Mucosa of descending colon (tissue), 3 donors: Measurements from ENCODE around the gene RABGGTA. TPM values are rescaled to one million over a fixed set of nuclear protein-coding genes. Genes with fewer than 3 reads are reported as not detected.

Experiments used
- ATAC-seq: fragments of 200-7000 bp; cut with Tn5 transposase; one replicate; pipeline ENCODE4 v1.9.1; 2020; ENCODE audit warnings: mild to moderate bottlenecking, moderate library complexity
- DNase-seq, 3 donors: peaks; one replicate each; pipeline ENCODE4 v3.0.0-alpha.2; 2020
- H3K36me3 ChIP-seq: fragments of 200-600 bp; one replicate; pipeline ENCODE4 v1.8.0; 2021; ENCODE audit warnings: low read depth, mild to moderate bottlenecking
- H3K4me1 ChIP-seq: fragments of 200-600 bp; one replicate; pipeline ENCODE4 v1.8.0; 2021; ENCODE audit warnings: low read depth, mild to moderate bottlenecking
- H3K4me3 ChIP-seq: fragments of 200-600 bp; one replicate; pipeline ENCODE4 v1.8.0; 2021; ENCODE audit warnings: mild to moderate bottlenecking
- H3K9me3 ChIP-seq: fragments of 200-600 bp; one replicate; pipeline ENCODE4 v1.8.0; 2021; ENCODE audit warnings: mild to moderate bottlenecking
- intact Hi-C, 2 donors: fragments of 100-400 bp; cut with DNase I in 1 of 2; cut with micrococcal nuclease in 1 of 2; formaldehyde crosslinking; loops; one replicate each; pipeline versions ENCODE4 v1.11.0 to v1.11.1; 2022; cut with DNase I, micrococcal nuclease
- total RNA-seq, 3 donors: library from RNA; stranded (reverse); fragmentation: NEBNext Ultra II Directional in 2 of 3; extraction: Animal tissue kit (Norgen Biotek cat#: 25700) in 2 of 3; gene quantifications; one replicate each; pipeline versions ENCODE4 v1.2.1 to v1.2.4, GENCODE V29; 2021 to 2023
- TF ChIP-seq, protein P1 (sequence below): fragments of 200-600 bp; IDR thresholded peaks from one replicate; pipeline ENCODE4 v1.8.0; 2022; ENCODE audit warnings: antibody characterized with exemption, mild to moderate bottlenecking
- donor health status: DM: no; HTN: no; CAD: no; lungs with moderate emphysema.
- donor health status: DM: no; HTN: no; CAD: no.
- donor health status: DM: no; HTN: yes; CAD: no.

RABGGTA gene
- total RNA-seq, 3 donors from 2014 or later = 31.6 to 52.9 (median 41.3) TPM

DNA sequence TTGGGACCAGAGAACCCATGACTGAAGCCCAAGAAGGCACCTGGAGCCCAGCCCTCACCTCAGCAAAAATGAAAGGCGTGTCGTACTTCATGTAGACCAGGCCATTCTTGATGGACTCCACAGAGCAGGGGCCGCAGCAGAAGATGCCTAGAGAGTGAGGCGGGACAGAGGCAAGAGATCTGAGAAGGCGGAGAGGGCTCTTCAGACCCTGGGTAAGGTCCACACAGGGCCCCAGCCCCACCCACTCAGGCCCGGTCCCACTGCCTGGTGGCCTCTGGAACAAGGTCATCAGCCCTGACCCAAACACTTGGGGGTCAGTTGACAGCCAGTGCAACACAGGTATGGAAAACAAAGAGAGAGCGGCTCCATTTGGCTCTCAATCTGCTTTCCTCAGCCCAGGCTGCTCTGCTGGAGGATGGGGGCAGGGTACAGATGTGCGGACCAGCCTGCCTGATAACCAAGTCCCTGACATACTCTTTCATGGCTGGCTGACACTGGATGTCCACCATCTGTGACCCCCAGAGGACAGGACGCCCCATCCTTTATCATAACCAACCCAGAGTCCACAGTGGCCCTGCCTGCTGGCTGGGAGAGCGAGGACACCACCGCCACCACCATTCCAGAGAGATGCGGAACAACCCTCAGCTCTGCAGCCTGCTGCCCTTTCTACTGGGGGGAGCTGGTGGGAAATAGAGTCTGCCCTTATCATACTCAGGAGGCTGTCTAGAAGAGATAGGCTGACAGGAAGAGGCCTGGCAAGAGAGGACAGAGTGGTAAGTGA, 15.3 kb downstream of the RABGGTA start:
- no peaks in the 10 kb centered on the region for H3K4me1 ChIP-seq
- TF ChIP-seq, protein P1, sequence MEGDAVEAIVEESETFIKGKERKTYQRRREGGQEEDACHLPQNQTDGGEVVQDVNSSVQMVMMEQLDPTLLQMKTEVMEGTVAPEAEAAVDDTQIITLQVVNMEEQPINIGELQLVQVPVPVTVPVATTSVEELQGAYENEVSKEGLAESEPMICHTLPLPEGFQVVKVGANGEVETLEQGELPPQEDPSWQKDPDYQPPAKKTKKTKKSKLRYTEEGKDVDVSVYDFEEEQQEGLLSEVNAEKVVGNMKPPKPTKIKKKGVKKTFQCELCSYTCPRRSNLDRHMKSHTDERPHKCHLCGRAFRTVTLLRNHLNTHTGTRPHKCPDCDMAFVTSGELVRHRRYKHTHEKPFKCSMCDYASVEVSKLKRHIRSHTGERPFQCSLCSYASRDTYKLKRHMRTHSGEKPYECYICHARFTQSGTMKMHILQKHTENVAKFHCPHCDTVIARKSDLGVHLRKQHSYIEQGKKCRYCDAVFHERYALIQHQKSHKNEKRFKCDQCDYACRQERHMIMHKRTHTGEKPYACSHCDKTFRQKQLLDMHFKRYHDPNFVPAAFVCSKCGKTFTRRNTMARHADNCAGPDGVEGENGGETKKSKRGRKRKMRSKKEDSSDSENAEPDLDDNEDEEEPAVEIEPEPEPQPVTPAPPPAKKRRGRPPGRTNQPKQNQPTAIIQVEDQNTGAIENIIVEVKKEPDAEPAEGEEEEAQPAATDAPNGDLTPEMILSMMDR = no peak
- ATAC-seq = no peak
- no peaks in the 10 kb centered on the region for H3K36me3 ChIP-seq
- peak in 1 of 3 donors; percentile 15 for DNase-seq
- intact Hi-C loops = no loop called here
- H3K9me3 ChIP-seq = no peaks in the 10 kb centered on the region
- no peak overlapping the region for H3K4me3 ChIP-seq

DNA sequence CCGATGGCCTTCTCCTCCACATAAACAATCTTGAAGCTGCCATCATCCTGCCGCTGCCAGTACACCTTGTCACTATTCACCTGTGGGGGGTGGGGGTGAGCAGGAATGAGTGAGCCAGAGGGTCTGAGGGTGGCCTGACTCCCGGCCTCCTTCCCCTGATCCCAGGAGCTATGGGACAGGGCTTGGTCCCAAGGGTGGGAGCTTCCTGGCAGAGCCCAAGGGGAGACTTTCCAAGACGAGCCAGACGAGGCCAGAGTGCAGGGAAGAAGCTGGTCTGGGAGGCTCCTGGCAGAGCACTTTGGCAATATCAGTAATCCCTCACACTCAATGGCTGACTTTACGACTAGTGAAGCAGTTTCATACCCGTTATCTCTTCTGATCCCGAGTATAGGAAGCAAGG, 16.0 kb downstream of the RABGGTA start:
- Histone ChIP-seq H3K4me1 (no peaks in the 10 kb centered on the region), H3K9me3 (no peaks in the 10 kb centered on the region), H3K36me3 (no peaks in the 10 kb centered on the region), H3K4me3 (no peak overlapping the region)
- no peak for ATAC-seq
- peak in 1 of 3 donors; percentile 17 for DNase-seq
- TF ChIP-seq, protein P1 = no peak
- intact Hi-C loops = no loop called here

DNA sequence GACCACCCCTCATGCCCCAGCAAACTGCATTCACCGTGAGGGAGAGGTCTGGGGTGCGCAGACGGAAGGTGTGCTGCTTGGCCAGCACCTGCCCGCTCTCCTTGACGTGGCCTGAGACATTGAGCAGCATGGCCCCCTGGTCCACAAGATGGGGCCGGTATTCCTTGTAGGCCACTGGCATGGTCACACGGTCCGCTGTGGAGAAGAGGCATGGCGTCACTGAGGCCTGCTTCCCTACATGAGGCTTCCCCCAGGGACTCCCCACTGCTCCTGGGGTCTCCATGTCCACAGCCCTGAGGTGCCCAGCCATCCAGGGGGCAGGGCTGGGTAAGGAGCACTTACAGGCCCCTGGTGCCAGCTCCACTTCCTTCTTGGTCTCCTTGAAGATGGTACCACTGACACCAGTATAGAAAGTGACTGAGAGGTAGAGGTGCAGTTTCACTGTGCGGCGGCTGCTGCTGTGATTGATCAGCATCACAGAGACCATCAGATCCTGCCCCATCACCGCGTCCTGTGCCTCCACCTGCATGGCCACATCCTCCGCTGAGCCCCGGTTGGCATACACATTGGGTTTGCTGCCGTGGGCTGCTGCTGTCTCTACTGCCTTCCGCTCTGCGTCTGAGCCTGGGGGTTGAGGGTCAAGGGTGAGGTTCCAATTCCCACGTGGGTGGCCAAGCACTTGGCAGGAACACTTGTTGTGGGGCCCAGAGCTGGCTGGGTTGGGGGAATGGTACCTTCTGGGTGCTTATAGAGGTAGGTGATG, 16.6 kb downstream of the RABGGTA start:
- ATAC-seq = no peak
- peak in 2 of 3 donors; percentile 11 to 30 for DNase-seq
- TF ChIP-seq, protein P1 = no peak
- no peaks in the 10 kb centered on the region for H3K9me3 ChIP-seq
- no peak overlapping the region for H3K4me3 ChIP-seq
- no peaks in the 10 kb centered on the region for H3K4me1 ChIP-seq
- intact Hi-C loops = no loop called here
- no peaks in the 10 kb centered on the region for H3K36me3 ChIP-seq

DNA sequence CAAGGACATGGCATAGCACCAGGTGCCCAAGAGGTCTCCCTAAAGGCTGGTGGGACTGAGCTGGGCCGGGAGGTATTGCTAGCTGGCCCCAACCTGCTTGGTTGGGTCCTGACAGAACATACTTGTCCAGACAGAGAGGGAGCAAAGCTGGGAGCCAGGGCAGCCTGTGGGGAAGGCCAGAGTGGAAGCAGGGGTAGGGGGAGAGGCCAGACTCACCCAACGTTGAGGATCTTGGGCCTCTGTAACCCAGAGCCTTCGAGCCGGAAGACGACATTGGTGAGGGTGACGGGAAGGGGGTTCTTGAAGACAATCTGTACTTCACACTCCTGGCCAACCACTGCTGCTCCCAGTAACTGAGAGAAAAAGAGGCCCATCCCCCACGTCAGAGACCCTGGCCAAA, 17.5 kb downstream of the RABGGTA start:
- Histone ChIP-seq H3K4me3 (no peak overlapping the region), H3K9me3 (no peaks in the 10 kb centered on the region), H3K4me1 (no peaks in the 10 kb centered on the region), H3K36me3 (no peaks in the 10 kb centered on the region)
- peak in 1 of 3 donors; percentile 10 for DNase-seq
- intact Hi-C loops = no loop called here
- TF ChIP-seq, protein P1 = no peak
- ATAC-seq = no peak

DNA sequence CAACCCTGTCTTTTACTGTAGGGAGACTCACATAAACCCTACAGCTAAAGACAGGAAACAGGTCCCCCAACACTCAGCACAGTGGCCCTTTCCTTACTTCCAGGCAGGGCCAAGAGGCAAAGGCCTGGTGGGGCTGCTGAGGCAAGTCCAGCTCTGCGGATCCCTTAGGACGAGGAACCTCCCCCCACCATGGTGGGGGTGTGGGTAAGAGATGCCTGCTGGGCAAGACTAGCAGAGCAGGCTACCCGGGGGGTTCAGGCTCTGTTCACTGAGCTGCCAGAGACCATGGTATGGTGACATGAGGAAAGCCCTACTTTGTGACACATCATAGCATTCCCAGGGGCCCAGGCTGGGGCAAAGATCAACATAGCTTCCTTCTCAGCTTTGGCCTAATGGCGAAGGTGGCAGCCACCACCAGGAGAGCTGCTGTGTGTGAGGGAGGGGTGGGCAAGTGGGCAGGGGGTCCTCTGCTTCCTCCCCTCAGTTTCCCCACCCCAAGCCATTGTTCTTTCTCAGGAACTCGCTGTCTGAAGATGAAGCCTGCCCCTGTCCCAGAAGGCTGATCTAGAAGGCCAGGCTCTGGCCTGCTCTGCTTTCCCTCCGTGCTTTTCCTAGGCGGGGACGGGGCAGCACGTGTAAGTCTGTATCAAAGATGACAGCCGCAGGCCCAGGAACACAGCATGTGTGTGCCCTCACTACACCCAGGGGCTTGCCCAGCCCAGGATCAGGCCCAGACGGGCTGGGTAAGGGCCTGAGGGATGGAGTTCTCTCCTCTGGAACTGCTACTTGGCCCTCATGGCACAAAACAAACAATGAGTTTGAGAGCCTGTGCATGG, 18.9 kb downstream of the RABGGTA start:
- peak in 1 of 3 donors; percentile 12 for DNase-seq

More for the DNA sequence above, 18.9 kb downstream of the RABGGTA start:
- Histone ChIP-seq H3K36me3 (no peaks in the 10 kb centered on the region), H3K4me1 (no peaks in the 10 kb centered on the region), H3K9me3 (no peaks in the 10 kb centered on the region), H3K4me3 (no peak overlapping the region)
- no peak for ATAC-seq
- intact Hi-C loops = no loop called here
- TF ChIP-seq, protein P1 = no peak
